Measurements from ENCODE around the gene INPP5D.

INPP5D gene

GRCh38 chr2:233105930-233106329 is 45.8 kb downstream of the INPP5D start:
- H3K27me3 ChIP-seq (ENCODE audit: control insufficient read depth in 1 of 2, insufficient read depth in 2 of 2, low read length in 2 of 2) = no peaks in the 10 kb centered on the region
- H3K4me1 ChIP-seq (ENCODE audit: insufficient read depth, low read length) = no peaks in the 10 kb centered on the region
- no peak overlapping the region for H3K27ac ChIP-seq (ENCODE audit: low read depth, low read length)
- no peak overlapping the region for H3K4me3 ChIP-seq (ENCODE audit: low read depth in 1 of 2, low read length in 2 of 2)
- H3K9ac ChIP-seq (ENCODE audit: low read length) = no peak overlapping the region
- H3K36me3 ChIP-seq (ENCODE audit: insufficient read depth, low read length) = no peaks in the 10 kb centered on the region
- H3K9me3 ChIP-seq (ENCODE audit: low read length) = no peaks in the 10 kb centered on the region

GRCh38 chr2:233107011-233107410 is 46.9 kb downstream of the INPP5D start:
- no peaks in the 10 kb centered on the region for H3K27me3 ChIP-seq (ENCODE audit: control insufficient read depth in 1 of 2, insufficient read depth in 2 of 2, low read length in 2 of 2)
- H3K36me3 ChIP-seq (ENCODE audit: insufficient read depth, low read length) = no peaks in the 10 kb centered on the region
- no peak overlapping the region for H3K9ac ChIP-seq (ENCODE audit: low read length)
- H3K4me3 ChIP-seq (ENCODE audit: low read depth in 1 of 2, low read length in 2 of 2) = no peak overlapping the region
- no peak overlapping the region for H3K27ac ChIP-seq (ENCODE audit: low read depth, low read length)
- no peaks in the 10 kb centered on the region for H3K4me1 ChIP-seq (ENCODE audit: insufficient read depth, low read length)
- no peaks in the 10 kb centered on the region for H3K9me3 ChIP-seq (ENCODE audit: low read length)

GRCh38 chr2:233107831-233108300 is 47.7 kb downstream of the INPP5D start:
- Histone ChIP-seq H3K27ac (ENCODE audit: low read depth, low read length) (no peak overlapping the region), H3K4me1 (ENCODE audit: insufficient read depth, low read length) (no peaks in the 10 kb centered on the region), H3K9ac (ENCODE audit: low read length) (no peak overlapping the region), H3K36me3 (ENCODE audit: insufficient read depth, low read length) (no peaks in the 10 kb centered on the region), H3K4me3 (ENCODE audit: low read depth in 1 of 2, low read length in 2 of 2) (no peak overlapping the region), H3K9me3 (ENCODE audit: low read length) (no peaks in the 10 kb centered on the region), H3K27me3 (ENCODE audit: control insufficient read depth in 1 of 2, insufficient read depth in 2 of 2, low read length in 2 of 2) (no peaks in the 10 kb centered on the region)

GRCh38 chr2:233108611-233109490 is 48.7 kb downstream of the INPP5D start:
- H3K27me3 ChIP-seq (ENCODE audit: control insufficient read depth in 1 of 2, insufficient read depth in 2 of 2, low read length in 2 of 2) = no peaks in the 10 kb centered on the region
- no peak overlapping the region for H3K27ac ChIP-seq (ENCODE audit: low read depth, low read length)
- no peak overlapping the region for H3K4me3 ChIP-seq (ENCODE audit: low read depth in 1 of 2, low read length in 2 of 2)
- no peaks in the 10 kb centered on the region for H3K4me1 ChIP-seq (ENCODE audit: insufficient read depth, low read length)
- H3K36me3 ChIP-seq (ENCODE audit: insufficient read depth, low read length) = no peaks in the 10 kb centered on the region
- H3K9me3 ChIP-seq (ENCODE audit: low read length) = no peaks in the 10 kb centered on the region
- H3K9ac ChIP-seq (ENCODE audit: low read length) = no peak overlapping the region

GRCh38 chr2:233111427-233111826 is 51.3 kb downstream of the INPP5D start:
- Histone ChIP-seq H3K27ac (ENCODE audit: low read depth, low read length) (no peak overlapping the region), H3K4me1 (ENCODE audit: insufficient read depth, low read length) (no peaks in the 10 kb centered on the region), H3K9ac (ENCODE audit: low read length) (no peak overlapping the region), H3K9me3 (ENCODE audit: low read length) (no peaks in the 10 kb centered on the region), H3K36me3 (ENCODE audit: insufficient read depth, low read length) (no peaks in the 10 kb centered on the region), H3K27me3 (ENCODE audit: control insufficient read depth in 1 of 2, insufficient read depth in 2 of 2, low read length in 2 of 2) (no peaks in the 10 kb centered on the region), H3K4me3 (ENCODE audit: low read depth in 1 of 2, low read length in 2 of 2) (no peak overlapping the region)

GRCh38 chr2:233112329-233112728 is 52.2 kb downstream of the INPP5D start:
- no peak overlapping the region for H3K9ac ChIP-seq (ENCODE audit: low read length)
- no peak overlapping the region for H3K4me3 ChIP-seq (ENCODE audit: low read depth in 1 of 2, low read length in 2 of 2)
- H3K27ac ChIP-seq (ENCODE audit: low read depth, low read length) = no peak overlapping the region
- no peaks in the 10 kb centered on the region for H3K4me1 ChIP-seq (ENCODE audit: insufficient read depth, low read length)
- no peaks in the 10 kb centered on the region for H3K27me3 ChIP-seq (ENCODE audit: control insufficient read depth in 1 of 2, insufficient read depth in 2 of 2, low read length in 2 of 2)
- no peaks in the 10 kb centered on the region for H3K9me3 ChIP-seq (ENCODE audit: low read length)
- H3K36me3 ChIP-seq (ENCODE audit: insufficient read depth, low read length) = no peaks in the 10 kb centered on the region

- H3K27ac ChIP-seq (ENCODE audit: low read depth, low read length) = no peak overlapping the region
- no peak overlapping the region for H3K9ac ChIP-seq (ENCODE audit: low read length)
- no peaks in the 10 kb centered on the region for H3K9me3 ChIP-seq (ENCODE audit: low read length)
- no peaks in the 10 kb centered on the region for H3K27me3 ChIP-seq (ENCODE audit: control insufficient read depth in 1 of 2, insufficient read depth in 2 of 2, low read length in 2 of 2)
- no peaks in the 10 kb centered on the region for H3K4me1 ChIP-seq (ENCODE audit: insufficient read depth, low read length)
- H3K4me3 ChIP-seq (ENCODE audit: low read depth in 1 of 2, low read length in 2 of 2) = no peak overlapping the region
- H3K36me3 ChIP-seq (ENCODE audit: insufficient read depth, low read length) = no peaks in the 10 kb centered on the region
Measured at GRCh38 chr2:233112776-233113452, 52.8 kb downstream of the INPP5D start.

- Histone ChIP-seq H3K27ac (ENCODE audit: low read depth, low read length) (no peak overlapping the region), H3K4me1 (ENCODE audit: insufficient read depth, low read length) (no peaks in the 10 kb centered on the region), H3K4me3 (ENCODE audit: low read depth in 1 of 2, low read length in 2 of 2) (no peak overlapping the region), H3K9ac (ENCODE audit: low read length) (no peak overlapping the region), H3K9me3 (ENCODE audit: low read length) (no peaks in the 10 kb centered on the region), H3K27me3 (ENCODE audit: control insufficient read depth in 1 of 2, insufficient read depth in 2 of 2, low read length in 2 of 2) (no peaks in the 10 kb centered on the region), H3K36me3 (ENCODE audit: insufficient read depth, low read length) (no peaks in the 10 kb centered on the region)
Measured at GRCh38 chr2:233114421-233114861, 54.3 kb downstream of the INPP5D start.

- no peak overlapping the region for H3K4me3 ChIP-seq (ENCODE audit: low read depth in 1 of 2, low read length in 2 of 2)
- H3K36me3 ChIP-seq (ENCODE audit: insufficient read depth, low read length) = no peaks in the 10 kb centered on the region
- no peaks in the 10 kb centered on the region for H3K27me3 ChIP-seq (ENCODE audit: control insufficient read depth in 1 of 2, insufficient read depth in 2 of 2, low read length in 2 of 2)
- no peaks in the 10 kb centered on the region for H3K4me1 ChIP-seq (ENCODE audit: insufficient read depth, low read length)
- H3K9me3 ChIP-seq (ENCODE audit: low read length) = no peaks in the 10 kb centered on the region
- H3K27ac ChIP-seq (ENCODE audit: low read depth, low read length) = no peak overlapping the region
- no peak overlapping the region for H3K9ac ChIP-seq (ENCODE audit: low read length)
Measured at GRCh38 chr2:233115121-233115520, 55.0 kb downstream of the INPP5D start.

- Histone ChIP-seq H3K4me3 (ENCODE audit: low read depth in 1 of 2, low read length in 2 of 2) (no peak overlapping the region), H3K9me3 (ENCODE audit: low read length) (no peaks in the 10 kb centered on the region), H3K36me3 (ENCODE audit: insufficient read depth, low read length) (no peaks in the 10 kb centered on the region), H3K4me1 (ENCODE audit: insufficient read depth, low read length) (no peaks in the 10 kb centered on the region), H3K9ac (ENCODE audit: low read length) (no peak overlapping the region), H3K27ac (ENCODE audit: low read depth, low read length) (no peak overlapping the region), H3K27me3 (ENCODE audit: control insufficient read depth in 1 of 2, insufficient read depth in 2 of 2, low read length in 2 of 2) (no peaks in the 10 kb centered on the region)
Measured at GRCh38 chr2:233115741-233116140, 55.6 kb downstream of the INPP5D start.

GRCh38 chr2:233116946-233117345 is 56.8 kb downstream of the INPP5D start:
- Histone ChIP-seq H3K4me1 (ENCODE audit: insufficient read depth, low read length) (no peaks in the 10 kb centered on the region), H3K27ac (ENCODE audit: low read depth, low read length) (no peak overlapping the region), H3K27me3 (ENCODE audit: control insufficient read depth in 1 of 2, insufficient read depth in 2 of 2, low read length in 2 of 2) (no peaks in the 10 kb centered on the region), H3K9ac (ENCODE audit: low read length) (no peak overlapping the region), H3K9me3 (ENCODE audit: low read length) (no peaks in the 10 kb centered on the region), H3K4me3 (ENCODE audit: low read depth in 1 of 2, low read length in 2 of 2) (no peak overlapping the region), H3K36me3 (ENCODE audit: insufficient read depth, low read length) (no peaks in the 10 kb centered on the region)
